WTC11 (cell line): ENCODE results near the gene EMP1.

Source experiments
- AFF4 ChIP-seq: sonication (generic); formaldehyde crosslinking; IDR thresholded peaks from 2 replicates; pipeline ENCODE4 v1.8.1; 2023; ENCODE audit warnings: mild to moderate bottlenecking, missing genetic modification reagents, borderline replicate concordance
- FOXJ3 ChIP-seq: sonication (generic); formaldehyde crosslinking; IDR thresholded peaks from 2 replicates; pipeline ENCODE4 v1.9.0; 2021; ENCODE audit warnings: missing genetic modification reagents, mild to moderate bottlenecking, borderline replicate concordance
- GABPB1 ChIP-seq: sonication (generic); formaldehyde crosslinking; IDR thresholded peaks from 2 replicates; pipeline ENCODE4 v1.8.1; 2023; ENCODE audit warnings: mild to moderate bottlenecking, missing genetic modification reagents
- GRHL2 ChIP-seq: fragments of 250-450 bp; sonication (Bioruptor Pico); IDR thresholded peaks from 2 replicates; pipeline ENCODE4 v1.8.0; 2022; ENCODE audit warnings: mild to moderate bottlenecking, moderate library complexity; ENCODE audit not compliant: insufficient replicate concordance, severe bottlenecking
- HMGXB4 ChIP-seq: sonication (generic); formaldehyde crosslinking; IDR thresholded peaks from 2 replicates; pipeline ENCODE4 v1.8.1; 2023; ENCODE audit warnings: mild to moderate bottlenecking, moderate library complexity, missing genetic modification reagents
- IRF1 ChIP-seq: sonication (generic); formaldehyde crosslinking; IDR thresholded peaks from 2 replicates; pipeline ENCODE4 v1.8.0; 2023; ENCODE audit warnings: missing genetic modification reagents
- OVOL2 ChIP-seq: fragments of 250-450 bp; sonication (Bioruptor Pico); IDR thresholded peaks from 2 replicates; pipeline ENCODE4 v1.9.0; 2021; ENCODE audit warnings: mild to moderate bottlenecking, borderline replicate concordance
- SP1 ChIP-seq: sonication (generic); formaldehyde crosslinking; conservative IDR thresholded peaks from 2 replicates; pipeline ENCODE4 v1.8.1; 2022; ENCODE audit warnings: missing genetic modification reagents
- ZBTB21 ChIP-seq: sonication (generic); formaldehyde crosslinking; IDR thresholded peaks from 2 replicates; pipeline ENCODE4 v1.8.1; 2023; ENCODE audit warnings: mild to moderate bottlenecking, missing genetic modification reagents, borderline replicate concordance
- ZNF263 ChIP-seq: sonication (generic); formaldehyde crosslinking; IDR thresholded peaks from 2 replicates; pipeline ENCODE4 v1.8.1; 2022; ENCODE audit warnings: low read depth, mild to moderate bottlenecking, moderate library complexity, missing genetic modification reagents
- TF ChIP-seq, protein P1 (sequence below): fragments of 200-600 bp; IDR thresholded peaks from 2 replicates; pipeline ENCODE4 v1.8.0; 2022; ENCODE audit warnings: antibody characterized with exemption
- TF ChIP-seq, protein P2 (sequence below): sonication (generic); formaldehyde crosslinking; conservative IDR thresholded peaks from 2 replicates; pipeline ENCODE4 v1.8.1; 2023; ENCODE audit warnings: mild to moderate bottlenecking, low read depth, missing genetic modification reagents, moderate library complexity

GRCh38 chr12:13205809-13206559, 9.5 kb downstream of the EMP1 start:
- TF ChIP-seq, protein P1, sequence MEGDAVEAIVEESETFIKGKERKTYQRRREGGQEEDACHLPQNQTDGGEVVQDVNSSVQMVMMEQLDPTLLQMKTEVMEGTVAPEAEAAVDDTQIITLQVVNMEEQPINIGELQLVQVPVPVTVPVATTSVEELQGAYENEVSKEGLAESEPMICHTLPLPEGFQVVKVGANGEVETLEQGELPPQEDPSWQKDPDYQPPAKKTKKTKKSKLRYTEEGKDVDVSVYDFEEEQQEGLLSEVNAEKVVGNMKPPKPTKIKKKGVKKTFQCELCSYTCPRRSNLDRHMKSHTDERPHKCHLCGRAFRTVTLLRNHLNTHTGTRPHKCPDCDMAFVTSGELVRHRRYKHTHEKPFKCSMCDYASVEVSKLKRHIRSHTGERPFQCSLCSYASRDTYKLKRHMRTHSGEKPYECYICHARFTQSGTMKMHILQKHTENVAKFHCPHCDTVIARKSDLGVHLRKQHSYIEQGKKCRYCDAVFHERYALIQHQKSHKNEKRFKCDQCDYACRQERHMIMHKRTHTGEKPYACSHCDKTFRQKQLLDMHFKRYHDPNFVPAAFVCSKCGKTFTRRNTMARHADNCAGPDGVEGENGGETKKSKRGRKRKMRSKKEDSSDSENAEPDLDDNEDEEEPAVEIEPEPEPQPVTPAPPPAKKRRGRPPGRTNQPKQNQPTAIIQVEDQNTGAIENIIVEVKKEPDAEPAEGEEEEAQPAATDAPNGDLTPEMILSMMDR, result no peak
- TF ChIP-seq IRF1 (no peak), OVOL2 (CRISPR knock-in tag) (no peak), ZBTB21 (CRISPR knock-in tag) (no peak), ZNF263 (CRISPR knock-in tag) (no peak), HMGXB4 (CRISPR knock-in tag) (no peak), GABPB1 (no peak), AFF4 (CRISPR knock-in tag) (no peak), SP1 (no peak), FOXJ3 (CRISPR knock-in tag) (no peak), GRHL2 (CRISPR knock-in tag) (no peak)
- TF ChIP-seq, protein P2, sequence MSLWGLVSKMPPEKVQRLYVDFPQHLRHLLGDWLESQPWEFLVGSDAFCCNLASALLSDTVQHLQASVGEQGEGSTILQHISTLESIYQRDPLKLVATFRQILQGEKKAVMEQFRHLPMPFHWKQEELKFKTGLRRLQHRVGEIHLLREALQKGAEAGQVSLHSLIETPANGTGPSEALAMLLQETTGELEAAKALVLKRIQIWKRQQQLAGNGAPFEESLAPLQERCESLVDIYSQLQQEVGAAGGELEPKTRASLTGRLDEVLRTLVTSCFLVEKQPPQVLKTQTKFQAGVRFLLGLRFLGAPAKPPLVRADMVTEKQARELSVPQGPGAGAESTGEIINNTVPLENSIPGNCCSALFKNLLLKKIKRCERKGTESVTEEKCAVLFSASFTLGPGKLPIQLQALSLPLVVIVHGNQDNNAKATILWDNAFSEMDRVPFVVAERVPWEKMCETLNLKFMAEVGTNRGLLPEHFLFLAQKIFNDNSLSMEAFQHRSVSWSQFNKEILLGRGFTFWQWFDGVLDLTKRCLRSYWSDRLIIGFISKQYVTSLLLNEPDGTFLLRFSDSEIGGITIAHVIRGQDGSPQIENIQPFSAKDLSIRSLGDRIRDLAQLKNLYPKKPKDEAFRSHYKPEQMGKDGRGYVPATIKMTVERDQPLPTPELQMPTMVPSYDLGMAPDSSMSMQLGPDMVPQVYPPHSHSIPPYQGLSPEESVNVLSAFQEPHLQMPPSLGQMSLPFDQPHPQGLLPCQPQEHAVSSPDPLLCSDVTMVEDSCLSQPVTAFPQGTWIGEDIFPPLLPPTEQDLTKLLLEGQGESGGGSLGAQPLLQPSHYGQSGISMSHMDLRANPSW, result no peak
